Hepatocyte (in vitro differentiated cells): Measurements from ENCODE around the gene TMC8. TPM values are rescaled to one million over a fixed set of nuclear protein-coding genes. Genes with fewer than 3 reads are reported as not detected.

Source experiments
- DNase-seq: peaks from one replicate; pipeline ENCODE4 v3.0.0-alpha.2; 2016; ENCODE audit warnings: low spot score
- H2AFZ ChIP-seq: fragments of 200-600 bp; sonication (generic); 2 replicates; pipeline ENCODE4 v1.6.0; 2016; ENCODE audit warnings: antibody characterized with exemption, mild to moderate bottlenecking
- H3K27ac ChIP-seq: fragments of 200-600 bp; sonication (generic); 2 replicates; pipeline ENCODE4 v1.5.1; 2016; ENCODE audit warnings: mild to moderate bottlenecking
- H3K27me3 ChIP-seq: fragments of 200-600 bp; sonication (generic); 2 replicates; pipeline ENCODE4 v1.6.1; 2016
- H3K36me3 ChIP-seq: fragments of 200-600 bp; sonication (generic); replicated peaks from 2 replicates; pipeline ENCODE4 v1.5.1; 2016; ENCODE audit warnings: low read depth; ENCODE audit not compliant: insufficient read depth
- H3K4me1 ChIP-seq: fragments of 200-600 bp; sonication (generic); 2 replicates; pipeline ENCODE4 v1.5.1; 2016; ENCODE audit warnings: mild to moderate bottlenecking, moderate library complexity; ENCODE audit not compliant: insufficient read depth
- H3K4me2 ChIP-seq: fragments of 200-600 bp; sonication (generic); 2 replicates; pipeline ENCODE4 v1.6.0; 2016
- H3K4me3 ChIP-seq: fragments of 200-600 bp; sonication (generic); 2 replicates; pipeline ENCODE4 v1.5.1; 2016; ENCODE audit warnings: mild to moderate bottlenecking
- H3K79me2 ChIP-seq: fragments of 200-600 bp; sonication (generic); 2 replicates; pipeline ENCODE4 v1.6.0; 2017; ENCODE audit warnings: mild to moderate bottlenecking
- H3K9me2 ChIP-seq: fragments of 200-600 bp; sonication (generic); replicated peaks from 2 replicates; pipeline ENCODE4 v1.6.0; 2017; ENCODE audit warnings: mild to moderate bottlenecking; ENCODE audit not compliant: insufficient read depth
- H3K9me3 ChIP-seq: fragments of 200-600 bp; sonication (generic); 2 replicates; pipeline ENCODE4 v1.5.1; 2016; ENCODE audit warnings: low read depth, mild to moderate bottlenecking
- H4K20me1 ChIP-seq: fragments of 200-600 bp; sonication (generic); 2 replicates; pipeline ENCODE4 v1.6.0; 2016; ENCODE audit warnings: mild to moderate bottlenecking; ENCODE audit not compliant: insufficient read depth, poor library complexity, severe bottlenecking
- CTCF ChIP-seq: fragments of 200-600 bp; sonication (generic); IDR thresholded peaks from 2 replicates; pipeline ENCODE4 v1.5.1; 2016; ENCODE audit warnings: antibody characterized with exemption, mild to moderate bottlenecking; ENCODE audit not compliant: poor library complexity
- EZH2 ChIP-seq: fragments of 200-600 bp; sonication (generic); IDR thresholded peaks from 2 replicates; pipeline ENCODE4 v1.6.1; 2016; ENCODE audit warnings: antibody characterized with exemption, mild to moderate bottlenecking, borderline replicate concordance
- EZH2phosphoT487 ChIP-seq: fragments of 200-600 bp; sonication (generic); IDR thresholded peaks from one replicate; pipeline ENCODE4 v1.6.1; 2018; ENCODE audit warnings: antibody characterized with exemption, mild to moderate bottlenecking, low read depth, moderate library complexity; ENCODE audit not compliant: unreplicated experiment, severe bottlenecking
- WGBS: methylation state at CpG from one replicate; pipeline ENCODE4 v1.1.6; 2016; ENCODE audit warnings: low lambda C conversion rate; ENCODE audit errors: missing lambda C conversion rate; 5-methylcytosine and 5-hydroxymethylcytosine counted together
- polyA plus RNA-seq: library from polyadenylated mRNA; unstranded; fragments of >200 nt; fragmentation: Nextera tagmentation; extraction: Ambion mirVana; gene quantifications from 2 replicates; pipeline ENCODE4 v1.2.1, GENCODE V29; 2016
- total RNA-seq: library from RNA; depleted of rRNA; stranded (reverse); fragments of >200 nt; gene quantifications from 2 replicates; pipeline ENCODE4 v1.2.3, GENCODE V29; 2014

TMC8 gene
- total and polyA plus RNA-seq, 2 experiments from 2014 or later: 0.07 to 1.2 TPM

- no peaks in the 10 kb centered on the region for H3K27me3 ChIP-seq
- H3K27ac ChIP-seq: no peak overlapping the region
- TF ChIP-seq CTCF (no peak), EZH2 (no peak), EZH2phosphoT487 (no peak)
- DNase-seq: peak; percentile 80
- no peaks in the 10 kb centered on the region for H3K79me2 ChIP-seq
- H3K36me3 ChIP-seq: no peaks in the 10 kb centered on the region
- H2AFZ ChIP-seq: no peak overlapping the region
- 81% methylated on average over 11 of the region's 11 CpGs for WGBS
- H3K9me3 ChIP-seq: no peaks in the 10 kb centered on the region
- no peaks in the 10 kb centered on the region for H4K20me1 ChIP-seq
- no peak overlapping the region for H3K4me2 ChIP-seq
- no peak overlapping the region for H3K4me3 ChIP-seq
- no peaks in the 10 kb centered on the region for H3K9me2 ChIP-seq
- peaks cover 22% of the 10 kb centered on the region for H3K4me1 ChIP-seq
Measured at GRCh38 chr17:78144147-78144719, 13.7 kb downstream of the TMC8 start.

- H4K20me1 ChIP-seq: no peaks in the 10 kb centered on the region
- no peaks in the 10 kb centered on the region for H3K27me3 ChIP-seq
- TF ChIP-seq CTCF: no peak
- TF ChIP-seq EZH2: no peak
- no peak for TF ChIP-seq EZH2phosphoT487
- no peaks in the 10 kb centered on the region for H3K79me2 ChIP-seq
- 78% methylated on average over 18 of the region's 18 CpGs for WGBS
- no peak overlapping the region for H3K4me3 ChIP-seq
- DNase-seq: no peak
- no peaks in the 10 kb centered on the region for H3K9me3 ChIP-seq
- H3K9me2 ChIP-seq: no peaks in the 10 kb centered on the region
- no peaks in the 10 kb centered on the region for H3K36me3 ChIP-seq
- no peak overlapping the region for H3K27ac ChIP-seq
- no peak overlapping the region for H3K4me2 ChIP-seq
- no peak overlapping the region for H2AFZ ChIP-seq
- peaks cover 22% of the 10 kb centered on the region for H3K4me1 ChIP-seq
Measured at GRCh38 chr17:78144736-78145641, 14.4 kb downstream of the TMC8 start.

- no peaks in the 10 kb centered on the region for H3K9me3 ChIP-seq
- TF ChIP-seq EZH2phosphoT487 (no peak), EZH2 (no peak), CTCF (no peak)
- 96% methylated on average over 7 of the region's 7 CpGs for WGBS
Measured at GRCh38 chr17:78146471-78146869, 15.9 kb downstream of the TMC8 start.

More at GRCh38 chr17:78146471-78146869, 15.9 kb downstream of the TMC8 start:
- DNase-seq: no peak
- H3K27me3 ChIP-seq: no peaks in the 10 kb centered on the region
- peaks cover 29% of the 10 kb centered on the region for H3K4me1 ChIP-seq
- no peaks in the 10 kb centered on the region for H3K36me3 ChIP-seq
- H2AFZ ChIP-seq: no peak overlapping the region
- H3K4me3 ChIP-seq: no peak overlapping the region
- no peak overlapping the region for H3K27ac ChIP-seq
- no peaks in the 10 kb centered on the region for H3K9me2 ChIP-seq
- no peaks in the 10 kb centered on the region for H3K79me2 ChIP-seq
- no peak overlapping the region for H3K4me2 ChIP-seq
- H4K20me1 ChIP-seq: no peaks in the 10 kb centered on the region
